Ovary (tissue), 9 donors: ENCODE measurements around the gene FAM217B. TPM values are rescaled to one million over a fixed set of nuclear protein-coding genes. Genes with fewer than 3 reads are reported as not detected.
"Not testable (repeated sequence)": the region's sequence is repeated elsewhere in the genome, so short reads cannot be mapped to it uniquely, and the experiment has no call there.

Experiments used
- DNase-seq, 5 donors: peaks; one replicate each; pipeline ENCODE4 v3.0.0-alpha.2; 2019 to 2020
- H3K27ac ChIP-seq, 2 donors: fragments of 200-600 bp; one replicate each; pipeline versions ENCODE4 v1.5.1 to v1.8.0; 2019 to 2022
- H3K27me3 ChIP-seq: fragments of 200-600 bp; one replicate; pipeline ENCODE4 v1.8.0; 2022
- H3K36me3 ChIP-seq: fragments of 200-600 bp; sonication (generic); one replicate; pipeline ENCODE4 v1.5.1; 2019
- H3K4me1 ChIP-seq: one replicate; pipeline ENCODE4 v1.8.1; 2013; ENCODE audit warnings: mild to moderate bottlenecking, moderate library complexity; ENCODE audit not compliant: insufficient read depth
- H3K4me3 ChIP-seq: fragments of 200-600 bp; sonication (generic); one replicate; pipeline ENCODE4 v1.5.1; 2017
- H3K9me3 ChIP-seq, 2 donors: fragments of 200-600 bp in 1 of 2; sonication (generic) in 1 of 2; one replicate each; pipeline versions ENCODE4 v1.5.1 to v1.8.1; 2013 to 2019; ENCODE audit warnings: mild to moderate bottlenecking in 1 of 2, moderate library complexity in 1 of 2
- EP300 ChIP-seq: sonication (generic); formaldehyde crosslinking; IDR thresholded peaks from one replicate; pipeline ENCODE4 v1.6.1; 2017; ENCODE audit warnings: antibody characterized with exemption
- POLR2A ChIP-seq: fragments of 450-650 bp; IDR thresholded peaks from one replicate; pipeline ENCODE4 v1.6.1; 2017; ENCODE audit warnings: antibody characterized with exemption, mild to moderate bottlenecking, moderate library complexity
- WGBS, 3 donors: extraction: QIAGEN DNeasy Blood & Tissue Kit in 1 of 3; methylation state at CpG; one replicate each; pipeline versions ENCODE4 v1.1.5 to v1.1.7; 2013 to 2017; 5-methylcytosine and 5-hydroxymethylcytosine counted together
- intact Hi-C, 4 donors: fragments of 100-400 bp; cut with DNase I; formaldehyde crosslinking; loops; one replicate each; pipeline versions ENCODE4 v1.11.0 to v1.15.1; 2022 to 2023
- polyA plus RNA-seq, 2 donors: library from polyadenylated mRNA; stranded (reverse); fragments of 200-250 nt in 1 of 2; fragments of 350-450 nt in 1 of 2; fragmentation: Illumina TruSeq in 1 of 2; extraction: RNeasy Lipid Tissue Mini Kit (QIAGEN cat#74804) in 1 of 2; gene quantifications; one replicate each; pipeline ENCODE4 v1.2.3, GENCODE V29; 2013 to 2014
- total RNA-seq, 7 donors: library from RNA; depleted of rRNA in 2 of 7; stranded (reverse); fragments of >200 nt in 2 of 7; fragmentation: NEBNext Ultra II Directional in 3 of 7; extraction: Animal tissue kit (Norgen Biotek cat#: 25700) in 3 of 7; gene quantifications; one replicate each; pipeline versions ENCODE4 v1.1.0 to v1.2.4, GENCODE V29; 2016 to 2023
- TF ChIP-seq, protein P1 (sequence below), 3 donors: fragments of 450-650 bp in 2 of 3; fragments of 200-600 bp in 1 of 3; IDR thresholded peaks; one replicate each; pipeline versions ENCODE4 v1.5.1 to v1.8.0; 2016 to 2022; ENCODE audit warnings: antibody characterized with exemption in 3 of 3, mild to moderate bottlenecking in 1 of 3
- donor health status: DM: no; HTN: no; CAD: no; lungs with moderate emphysema.
- donor health status: DM: no; HTN: no; CAD: no.
- donor health status: Bipolar disorder and iron deficiency.
- donor health status: DM: yes; HTN: yes; CAD: no.
- donor health status: DM: no; HTN: no; CAD: no.
- donor health status: DM: yes; HTN: yes; CAD: no.

Gene FAM217B
- total and polyA plus RNA-seq, 9 donors, result 3.7 to 16.7 (median 9.4) TPM

DNA sequence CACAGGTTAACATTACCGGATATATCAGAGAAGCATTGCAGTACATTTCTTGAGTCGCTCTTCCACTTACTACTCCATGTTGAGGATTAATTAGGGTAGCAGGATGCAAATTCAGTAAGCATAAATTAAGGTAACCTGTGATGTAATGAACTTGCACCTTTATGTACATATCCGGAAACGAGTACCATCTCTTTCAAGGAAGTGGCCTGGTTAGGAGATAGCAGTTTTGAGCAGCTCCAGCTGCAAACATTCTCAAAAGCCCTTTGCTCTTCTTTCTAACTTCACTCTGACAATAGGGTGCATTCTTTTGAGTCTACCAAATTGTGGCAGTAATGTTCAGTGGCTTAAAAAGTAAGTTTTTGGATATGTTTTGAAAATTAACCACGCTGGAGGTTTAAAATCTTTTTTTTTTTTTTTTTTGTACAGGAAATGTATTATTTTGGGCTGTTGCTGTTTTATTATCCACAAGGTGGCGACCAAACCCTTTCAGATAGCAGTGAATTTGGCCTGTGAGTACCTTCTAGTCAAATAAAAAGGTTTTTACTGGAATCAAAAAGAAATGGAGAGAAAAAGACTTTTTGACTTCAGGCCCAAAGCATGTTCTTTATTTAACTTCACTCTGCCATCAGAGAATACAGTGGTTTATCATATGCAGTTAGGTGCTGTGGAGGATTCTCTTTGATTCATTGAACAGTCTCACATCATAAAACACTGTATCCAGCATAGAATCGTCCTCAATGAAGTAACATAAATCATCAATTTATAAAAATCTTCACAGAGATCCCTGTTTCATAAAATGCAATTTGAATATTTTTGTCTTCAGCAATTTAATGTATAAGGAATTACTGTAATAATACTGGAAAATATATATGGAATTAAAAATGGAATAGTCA, 8.9 kb downstream of the FAM217B start:
- no peak for DNase-seq
- Histone ChIP-seq H3K27me3 (no peaks in the 10 kb centered on the region), H3K9me3 (no peaks in the 10 kb centered on the region), H3K27ac (no peak overlapping the region), H3K4me1 (no peaks in the 10 kb centered on the region), H3K36me3 (no peaks in the 10 kb centered on the region), H3K4me3 (no peak overlapping the region)
- TF ChIP-seq EP300 (no peak), POLR2A (no peak)
- TF ChIP-seq, protein P1, sequence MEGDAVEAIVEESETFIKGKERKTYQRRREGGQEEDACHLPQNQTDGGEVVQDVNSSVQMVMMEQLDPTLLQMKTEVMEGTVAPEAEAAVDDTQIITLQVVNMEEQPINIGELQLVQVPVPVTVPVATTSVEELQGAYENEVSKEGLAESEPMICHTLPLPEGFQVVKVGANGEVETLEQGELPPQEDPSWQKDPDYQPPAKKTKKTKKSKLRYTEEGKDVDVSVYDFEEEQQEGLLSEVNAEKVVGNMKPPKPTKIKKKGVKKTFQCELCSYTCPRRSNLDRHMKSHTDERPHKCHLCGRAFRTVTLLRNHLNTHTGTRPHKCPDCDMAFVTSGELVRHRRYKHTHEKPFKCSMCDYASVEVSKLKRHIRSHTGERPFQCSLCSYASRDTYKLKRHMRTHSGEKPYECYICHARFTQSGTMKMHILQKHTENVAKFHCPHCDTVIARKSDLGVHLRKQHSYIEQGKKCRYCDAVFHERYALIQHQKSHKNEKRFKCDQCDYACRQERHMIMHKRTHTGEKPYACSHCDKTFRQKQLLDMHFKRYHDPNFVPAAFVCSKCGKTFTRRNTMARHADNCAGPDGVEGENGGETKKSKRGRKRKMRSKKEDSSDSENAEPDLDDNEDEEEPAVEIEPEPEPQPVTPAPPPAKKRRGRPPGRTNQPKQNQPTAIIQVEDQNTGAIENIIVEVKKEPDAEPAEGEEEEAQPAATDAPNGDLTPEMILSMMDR (IDR thresholded peaks at IDR 0.05), result no peak
- intact Hi-C loops, result no loop called here
- 30 to 37% (median 32%) methylated on average over 7 of the region's 7 CpGs for WGBS, 3 donors

DNA sequence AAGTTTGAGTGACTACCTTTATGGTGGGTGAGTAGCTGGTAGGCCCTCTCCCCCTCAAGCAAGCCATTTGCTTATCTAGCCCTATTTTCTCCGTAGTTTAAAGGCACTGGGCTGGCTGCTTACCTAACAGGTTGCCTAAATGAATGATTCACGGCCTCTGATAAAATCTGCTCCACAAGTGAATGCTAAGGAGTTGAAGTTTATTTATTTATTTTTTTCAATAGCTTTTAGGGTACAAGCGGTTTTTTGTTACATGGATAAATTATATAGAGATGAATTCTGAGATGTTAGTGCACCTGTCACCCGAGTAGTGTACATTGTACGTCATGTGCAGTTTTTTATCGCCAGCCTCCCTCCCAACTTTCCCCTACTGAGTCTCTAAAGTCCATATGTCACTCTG, 9.7 kb downstream of the FAM217B start:
- intact Hi-C loops, result no loop called here
- H3K4me3 ChIP-seq, result no peak overlapping the region
- no peak overlapping the region for H3K27ac ChIP-seq
- DNase-seq, result no peak
- H3K36me3 ChIP-seq, result no peaks in the 10 kb centered on the region
- no peaks in the 10 kb centered on the region for H3K4me1 ChIP-seq
- TF ChIP-seq POLR2A (no peak), EP300 (no peak)
- TF ChIP-seq, protein P1 (IDR thresholded peaks at IDR 0.05), result no peak
- H3K27me3 ChIP-seq, result no peaks in the 10 kb centered on the region
- WGBS, 3 donors, result 90 to 96% (median 92%) methylated on average over 6 of the region's 6 CpGs
- H3K9me3 ChIP-seq, result no peaks in the 10 kb centered on the region

DNA sequence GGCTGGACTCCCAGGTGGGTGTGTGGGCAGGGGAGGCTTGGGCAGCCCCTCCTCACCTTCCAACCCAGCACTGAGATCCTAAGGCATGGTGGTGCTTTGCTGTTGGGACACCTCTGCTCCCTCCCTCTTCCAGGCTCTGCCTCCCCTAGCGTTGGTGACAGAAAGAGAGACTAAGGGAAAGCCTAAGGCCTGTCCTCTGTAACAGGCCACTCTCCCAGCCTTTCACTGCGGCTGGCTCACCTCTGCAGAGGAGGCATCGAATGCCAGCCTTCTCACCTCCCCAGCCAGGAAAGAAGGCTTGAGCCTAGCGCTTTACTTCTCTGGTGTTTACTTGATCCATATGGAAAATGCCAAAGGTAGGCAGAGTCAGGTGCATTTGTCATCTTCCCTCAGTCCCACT, 14.5 kb downstream of the FAM217B start:
- no peaks in the 10 kb centered on the region for H3K9me3 ChIP-seq
- TF ChIP-seq POLR2A (no peak), EP300 (no peak)
- TF ChIP-seq, protein P1 (IDR thresholded peaks at IDR 0.05), result no peak
- no peak for DNase-seq
- 79 to 89% (median 88%) methylated on average over 4 of the region's 4 CpGs for WGBS, 3 donors
- no peak overlapping the region for H3K4me3 ChIP-seq
- intact Hi-C loops, result no loop called here
- H3K4me1 ChIP-seq, result no peaks in the 10 kb centered on the region
- H3K36me3 ChIP-seq, result no peaks in the 10 kb centered on the region
- H3K27ac ChIP-seq, result no peak overlapping the region
- H3K27me3 ChIP-seq, result no peaks in the 10 kb centered on the region

DNA sequence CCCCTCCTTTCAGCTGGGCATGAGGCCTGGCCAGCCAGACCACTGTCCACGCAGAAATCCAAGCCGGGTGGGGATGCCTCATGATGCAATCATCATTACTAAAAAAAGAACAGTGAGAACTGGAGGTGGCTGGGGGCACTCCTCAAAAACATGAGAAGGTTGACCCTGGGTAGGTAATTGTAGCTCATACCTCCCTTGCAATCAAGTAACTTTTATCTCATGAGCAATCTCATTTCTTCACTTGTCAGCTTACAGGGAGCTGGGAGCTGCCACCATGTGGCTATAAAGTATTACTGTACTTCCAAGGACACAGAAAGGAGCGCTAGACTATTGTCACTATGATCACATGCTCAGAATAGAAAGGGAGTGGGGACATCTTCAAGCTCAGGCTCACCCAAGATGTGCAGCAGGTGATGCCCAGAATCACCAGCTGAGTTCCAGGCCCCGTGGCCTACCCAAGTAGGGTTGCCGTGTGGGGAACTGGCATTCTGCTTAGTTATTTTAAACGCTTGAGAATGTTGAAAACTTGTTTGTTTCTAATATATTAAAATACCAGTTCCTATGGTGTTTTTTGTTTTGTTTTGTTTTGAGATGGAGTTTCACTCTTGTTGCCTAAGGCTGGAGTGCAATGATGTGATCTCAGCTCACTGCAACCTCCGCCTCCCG, 15.1 kb downstream of the FAM217B start:
- WGBS, 3 donors, result 83 to 84% (median 83%) methylated on average over 8 of the region's 8 CpGs
- no peak overlapping the region for H3K4me3 ChIP-seq
- DNase-seq, result no peak
- H3K9me3 ChIP-seq, result no peaks in the 10 kb centered on the region
- intact Hi-C loops, result no loop called here
- no peaks in the 10 kb centered on the region for H3K4me1 ChIP-seq
- H3K27ac ChIP-seq, result no peak overlapping the region
- H3K27me3 ChIP-seq, result no peaks in the 10 kb centered on the region
- TF ChIP-seq, protein P1 (IDR thresholded peaks at IDR 0.05), result no peak
- TF ChIP-seq POLR2A (no peak), EP300 (no peak)
- no peaks in the 10 kb centered on the region for H3K36me3 ChIP-seq

DNA sequence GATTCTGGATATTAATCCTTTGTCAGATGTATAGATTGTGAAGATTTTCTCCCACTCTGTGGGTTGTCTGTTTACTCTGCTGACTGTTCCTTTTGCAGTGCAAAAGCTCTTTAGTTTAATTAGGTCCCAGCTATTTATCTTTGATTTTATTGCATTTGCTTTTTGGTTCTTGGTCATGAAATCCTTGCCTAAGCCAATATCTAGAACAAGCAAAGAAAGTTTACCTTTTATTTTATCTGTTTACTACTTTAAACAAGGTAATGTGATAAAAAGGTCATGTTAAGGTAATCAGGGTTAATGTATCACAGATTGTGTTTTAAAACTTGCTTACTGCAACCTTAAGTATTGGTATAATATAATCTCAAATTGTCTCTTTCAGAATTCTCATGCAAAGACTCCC, 17.4 kb downstream of the FAM217B start:
- H3K27me3 ChIP-seq, DNase-seq, H3K9me3 ChIP-seq, H3K27ac ChIP-seq, intact Hi-C loops, H3K4me1 ChIP-seq, H3K36me3 ChIP-seq, H3K4me3 ChIP-seq: not testable (repeated sequence)
